HT-29 (cell line): Measurements from ENCODE around the gene SPOCD1. TPM values are rescaled to one million over a fixed set of nuclear protein-coding genes. Genes with fewer than 3 reads are reported as not detected.

ENCODE experiments used
- DNase-seq: peaks from one replicate; pipeline ENCODE4 v3.0.0-alpha.2; 2015; ENCODE audit warnings: low spot score
- total RNA-seq: library from RNA; depleted of rRNA; stranded (reverse); fragments of >200 nt; shearing (Covaris generic); gene quantifications from 2 replicates; pipeline ENCODE4 v1.2.3, GENCODE V29; 2014; rRNA removed

SPOCD1 gene
- 0.10 and 0.20 TPM in 2 replicates for total RNA-seq

DNA sequence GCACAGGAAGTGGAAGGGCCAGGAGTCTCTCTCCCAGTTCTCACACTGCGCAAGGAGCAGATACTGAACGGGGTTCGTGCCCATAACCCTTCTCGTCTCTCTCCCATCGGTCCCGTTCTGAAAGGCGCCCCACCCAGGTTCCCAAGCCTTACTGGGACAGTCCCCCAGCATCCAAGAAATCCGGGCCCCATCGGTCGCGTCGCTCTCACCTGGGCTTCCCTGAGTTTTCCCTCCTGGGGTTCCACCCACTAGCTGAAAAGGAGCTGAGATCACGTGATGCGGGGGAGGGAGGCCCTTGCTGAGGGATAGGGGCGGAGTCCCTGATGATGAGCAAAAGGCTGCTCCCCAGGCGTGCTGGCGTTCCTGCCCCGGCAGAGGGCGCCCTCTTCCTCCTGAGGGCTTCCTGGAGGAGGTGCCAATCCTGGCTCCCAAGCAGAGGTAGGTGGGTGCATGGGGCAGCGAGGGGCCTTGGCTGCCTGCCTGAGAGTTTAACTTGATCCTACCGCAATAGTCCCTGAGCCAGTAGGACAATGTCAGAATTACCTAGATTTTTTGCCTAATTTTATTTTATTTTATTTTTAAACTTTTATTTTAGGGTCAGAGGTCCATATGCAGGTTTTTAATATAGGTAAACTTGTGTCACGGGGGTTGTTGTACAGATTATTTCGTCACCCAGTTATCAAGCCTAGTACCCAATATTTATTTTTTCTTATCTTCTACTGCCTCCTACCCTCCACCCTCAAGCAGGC, at the start of gene SPOCD1:
Gene SPOCD1, minus strand, starts transcription at position 271 of the 749 bp plus-strand sequence. CDS start 689 bp downstream, outside the sequence.
- DNase-seq = peak; percentile 86

DNA sequence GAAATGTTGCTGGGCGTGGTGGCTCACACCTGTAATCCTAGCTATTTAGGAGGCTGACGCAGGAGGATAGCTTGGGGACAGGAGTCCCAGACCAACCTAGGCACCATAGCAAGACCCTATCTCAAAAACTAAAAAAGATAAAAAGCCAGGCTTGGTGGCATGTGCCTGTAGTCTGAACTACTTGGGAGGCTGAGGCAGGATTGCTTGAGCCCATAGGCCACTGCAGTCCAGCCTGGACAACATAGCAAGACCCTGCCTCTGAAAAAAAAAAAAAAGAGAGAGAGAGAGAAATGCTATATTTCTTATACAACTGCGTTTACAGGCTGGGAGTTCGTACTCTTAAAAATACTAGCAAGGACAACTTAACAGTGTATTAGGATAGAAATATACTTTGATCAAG, 46.2 kb upstream of the SPOCD1 start:
- no peak for DNase-seq

DNA sequence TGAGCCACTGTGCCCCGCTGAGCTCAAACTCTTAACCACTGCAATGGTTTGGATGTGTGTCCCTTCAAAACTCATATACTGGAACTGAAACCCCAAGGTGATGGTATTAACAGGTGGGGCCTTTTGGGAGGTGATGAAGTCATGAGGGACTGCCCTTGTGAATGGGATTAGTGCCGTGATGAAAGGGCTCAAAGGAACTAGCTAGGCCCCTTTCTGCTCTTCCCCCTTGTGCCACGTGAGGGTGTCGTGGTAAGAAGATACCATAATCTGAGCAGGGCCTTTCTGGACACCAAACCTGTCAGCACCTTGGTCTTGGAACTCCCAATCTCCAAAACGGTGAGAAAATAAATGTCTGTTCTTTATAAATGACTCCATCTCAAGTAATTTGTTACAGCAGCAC, 45.5 kb upstream of the SPOCD1 start:
- DNase-seq = no peak

GRCh38 chr1:31860581-31860980, 44.8 kb upstream of the SPOCD1 start:
- DNase-seq = no peak

GRCh38 chr1:31859719-31860118, 43.9 kb upstream of the SPOCD1 start:
- DNase-seq = no peak

GRCh38 chr1:31859044-31859443, 43.2 kb upstream of the SPOCD1 start:
- no peak for DNase-seq

GRCh38 chr1:31857863-31858262, 42.0 kb upstream of the SPOCD1 start:
- DNase-seq = no peak

DNA sequence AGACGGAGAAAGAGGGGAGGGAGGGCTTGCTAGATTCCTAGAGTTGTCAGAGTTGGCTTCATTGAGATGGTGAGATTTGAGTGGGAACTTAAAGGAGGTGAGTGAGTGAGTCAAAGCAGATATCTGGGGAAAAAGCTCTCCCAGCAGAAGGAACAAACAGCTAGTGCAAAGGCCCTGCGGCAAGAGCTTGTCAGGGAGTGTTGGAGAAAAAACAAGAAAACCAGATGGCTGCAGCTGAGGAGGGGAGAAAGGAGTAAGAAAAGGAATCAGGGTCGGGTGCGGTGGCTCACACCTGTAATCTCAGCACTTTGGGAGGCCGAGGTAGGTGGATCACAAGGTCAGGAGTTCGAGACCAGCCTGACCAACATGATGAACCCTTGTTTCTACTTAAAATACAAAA, 40.3 kb upstream of the SPOCD1 start:
- no peak for DNase-seq

DNA sequence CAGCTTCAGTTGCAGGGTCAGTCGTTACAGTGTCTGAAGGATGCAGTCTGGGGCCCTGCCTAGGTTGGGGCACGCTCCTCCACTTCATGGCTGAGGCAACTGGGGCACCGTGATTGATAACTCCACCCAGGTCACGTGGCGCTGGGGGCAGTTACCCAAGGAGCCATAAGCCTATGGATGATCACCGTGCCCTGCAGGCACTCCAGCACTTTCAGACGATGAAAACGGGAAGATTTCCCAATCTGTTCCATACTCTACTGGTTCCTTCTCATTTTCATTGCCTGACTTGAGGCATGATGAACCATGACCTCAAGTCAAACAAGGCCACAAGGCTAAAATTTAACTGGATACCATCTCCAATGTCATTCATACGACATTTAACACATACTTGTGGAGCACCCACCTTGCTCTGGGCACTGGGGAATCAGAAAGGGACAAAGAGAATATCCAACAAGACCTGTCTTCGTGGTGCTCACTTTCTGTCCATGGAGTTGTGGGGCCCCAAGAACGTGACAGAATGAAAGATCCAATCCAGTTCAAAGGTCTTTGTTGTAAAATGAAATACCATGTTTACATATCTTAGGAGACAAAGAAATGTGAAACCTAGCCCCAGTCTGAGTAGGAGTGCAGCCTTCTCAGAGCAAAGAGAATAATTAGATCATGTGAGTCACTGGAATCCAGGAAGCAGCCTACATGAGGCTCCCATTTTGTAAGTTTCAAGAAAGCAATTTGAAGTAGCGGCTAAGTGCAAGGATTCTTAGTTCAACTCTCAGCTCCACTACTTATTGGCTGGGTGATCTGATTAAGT, 39.4 kb upstream of the SPOCD1 start:
- peak; percentile 14 for DNase-seq

GRCh38 chr1:31849653-31850052, 33.8 kb upstream of the SPOCD1 start:
- DNase-seq = no peak

GRCh38 chr1:31848381-31848897, 32.6 kb upstream of the SPOCD1 start:
- no peak for DNase-seq

DNA sequence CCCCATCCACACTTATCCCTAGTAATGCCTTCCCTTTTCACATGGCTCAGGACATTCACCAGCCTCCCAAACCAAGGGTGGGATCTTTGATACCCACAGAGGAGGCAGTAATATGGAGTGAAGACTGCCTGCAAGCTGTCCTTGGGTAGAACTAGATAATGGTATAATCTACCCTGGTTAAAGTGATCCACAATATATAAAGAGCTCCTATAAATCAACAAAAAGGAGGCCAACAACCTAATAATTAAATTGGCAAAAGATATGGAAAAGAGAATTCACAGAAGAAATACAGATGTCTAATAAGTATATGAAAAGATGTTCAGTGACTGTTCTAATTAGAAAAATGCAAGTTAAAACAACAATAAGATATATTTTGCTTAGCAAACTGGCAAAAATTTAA, 30.7 kb upstream of the SPOCD1 start:
- no peak for DNase-seq

DNA sequence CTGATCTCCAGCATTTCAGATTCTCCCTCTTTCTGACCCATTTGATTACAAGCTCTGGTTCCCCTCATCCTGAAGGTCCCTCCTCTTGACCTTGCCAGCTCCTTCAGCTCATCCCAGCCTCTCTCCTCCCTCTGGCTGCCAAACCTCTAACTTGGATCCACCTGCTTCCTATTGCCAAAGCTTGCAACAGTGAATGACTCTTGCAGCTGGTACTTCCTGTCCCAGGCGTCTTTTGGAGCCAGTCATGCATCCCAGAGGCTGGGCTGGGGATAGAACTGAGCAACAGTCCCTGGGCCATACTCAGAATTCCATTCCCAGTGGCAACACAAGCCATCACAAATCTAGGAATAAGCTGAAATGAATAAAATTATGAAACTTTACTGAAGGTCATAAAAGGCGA, 27.7 kb upstream of the SPOCD1 start:
- DNase-seq = no peak

DNA sequence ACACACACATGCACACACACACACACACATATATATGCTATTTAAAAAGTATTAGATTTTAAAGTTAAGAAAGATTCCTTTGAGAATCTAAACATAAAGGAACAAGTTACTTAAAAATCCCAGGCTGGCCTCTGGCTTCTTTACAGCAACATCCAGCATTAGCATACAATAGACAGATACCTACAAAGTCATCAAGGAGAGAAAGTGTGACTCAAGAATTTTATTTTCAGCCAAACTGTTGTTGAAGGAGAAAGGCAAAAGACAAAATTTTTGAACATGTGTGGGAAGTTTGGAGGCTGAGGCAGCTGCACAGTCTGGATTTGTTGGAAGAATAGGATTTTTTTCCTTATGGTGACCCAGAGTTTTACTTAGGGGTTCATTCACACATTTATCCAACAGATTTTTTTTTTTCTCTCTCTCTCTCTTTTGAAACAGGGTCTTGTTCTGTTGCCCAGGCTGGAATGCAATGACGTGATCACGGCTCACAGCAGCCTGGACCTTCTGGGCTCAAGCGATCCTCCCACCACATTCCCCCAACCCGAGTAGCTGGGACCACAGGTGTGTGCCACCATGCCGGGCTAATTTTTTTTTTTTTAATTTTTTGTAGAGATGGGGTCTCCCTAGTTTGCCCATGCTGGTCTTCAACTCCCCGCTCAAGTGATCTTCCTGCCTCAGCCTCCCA, 24.0 kb upstream of the SPOCD1 start:
- DNase-seq = no peak

- DNase-seq = no peak
These were observed 21.8 kb upstream of the SPOCD1 start for GRCh38 chr1:31837451-31838158.

- DNase-seq = no peak
These were observed 20.8 kb upstream of the SPOCD1 start for GRCh38 chr1:31836638-31837037.

GRCh38 chr1:31835415-31835814, 19.6 kb upstream of the SPOCD1 start:
- DNase-seq = no peak

DNA sequence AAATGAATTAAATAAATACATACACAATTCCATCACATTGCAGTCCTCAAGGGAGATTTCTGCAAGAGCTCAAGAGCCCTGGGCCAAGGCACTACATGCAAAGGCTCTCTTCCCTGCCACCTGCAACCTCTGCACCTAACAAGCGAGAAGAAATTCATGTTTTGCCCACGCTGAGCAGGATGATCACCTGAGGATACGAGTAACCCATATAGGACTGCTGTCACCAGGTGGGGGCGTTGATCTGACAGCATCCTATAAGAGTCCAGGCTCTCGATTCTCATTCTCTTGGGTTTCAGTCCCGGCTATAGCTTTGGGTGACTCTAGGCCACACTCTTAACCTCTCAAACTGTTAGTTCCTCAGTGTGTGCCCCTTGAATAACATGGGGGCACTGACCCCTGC, 18.7 kb upstream of the SPOCD1 start:
- DNase-seq = peak; percentile 57

- DNase-seq = no peak
These were observed 15.9 kb upstream of the SPOCD1 start for GRCh38 chr1:31831397-31832378.

DNA sequence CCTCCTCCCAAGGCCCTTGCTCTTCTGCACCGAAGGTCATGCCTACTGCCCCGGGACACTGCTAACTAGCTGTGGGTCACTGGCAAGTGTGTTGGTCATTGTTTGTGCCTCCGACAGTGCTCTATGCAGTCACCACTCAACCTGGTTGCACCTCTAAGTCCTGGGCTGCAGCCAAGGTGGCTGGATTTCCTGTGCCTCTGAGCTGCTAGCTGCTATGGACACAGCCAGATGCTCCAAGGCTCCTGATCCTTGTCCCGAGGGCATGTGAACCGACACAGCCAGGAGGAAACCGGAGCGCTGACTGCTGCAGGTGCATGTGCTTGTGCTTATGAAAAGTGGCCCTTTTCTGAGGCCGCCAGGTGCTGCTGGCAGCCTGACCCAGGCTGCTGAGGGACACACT, 14.7 kb upstream of the SPOCD1 start:
- no peak for DNase-seq
